A172 (cell line): ENCODE results near the gene SYT15B. TPM values are rescaled to one million over a fixed set of nuclear protein-coding genes. Genes with fewer than 3 reads are reported as not detected.
"Not testable (repeated sequence)": the region's sequence is repeated elsewhere in the genome, so short reads cannot be mapped to it uniquely, and the experiment has no call there.

Source experiments
- DNase-seq: peaks from one replicate; pipeline ENCODE4 v3.0.0-alpha.2; 2015; ENCODE audit warnings: low spot score
- total RNA-seq: library from RNA; depleted of rRNA; stranded (reverse); fragments of >200 nt; shearing (Covaris generic); gene quantifications from 2 replicates; pipeline ENCODE4 v1.2.3, GENCODE V29; 2014; rRNA removed

Gene SYT15B
- total RNA-seq, 1 experiment from 2014 or later = 0.09 TPM

DNA sequence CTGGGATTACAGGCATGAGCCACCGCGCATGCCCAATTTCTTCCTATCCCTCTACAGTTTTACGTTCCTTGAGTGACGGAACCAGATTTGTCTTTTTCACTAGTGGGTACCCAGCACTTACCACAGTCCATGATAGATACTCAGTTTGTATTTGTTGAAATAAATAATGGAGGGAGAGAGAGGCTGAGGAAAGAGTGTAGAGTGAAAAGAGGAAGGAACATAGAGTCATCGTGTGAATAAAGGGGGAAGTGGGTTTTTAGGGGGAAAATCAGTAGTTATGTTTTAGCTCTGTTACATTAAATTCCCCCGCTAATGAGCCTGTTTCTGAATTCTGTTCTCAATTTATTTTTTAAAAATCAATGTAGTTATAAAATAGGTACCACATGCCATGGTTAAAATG, 37.7 kb downstream of the SYT15B start:
- not testable (repeated sequence) for DNase-seq

DNA sequence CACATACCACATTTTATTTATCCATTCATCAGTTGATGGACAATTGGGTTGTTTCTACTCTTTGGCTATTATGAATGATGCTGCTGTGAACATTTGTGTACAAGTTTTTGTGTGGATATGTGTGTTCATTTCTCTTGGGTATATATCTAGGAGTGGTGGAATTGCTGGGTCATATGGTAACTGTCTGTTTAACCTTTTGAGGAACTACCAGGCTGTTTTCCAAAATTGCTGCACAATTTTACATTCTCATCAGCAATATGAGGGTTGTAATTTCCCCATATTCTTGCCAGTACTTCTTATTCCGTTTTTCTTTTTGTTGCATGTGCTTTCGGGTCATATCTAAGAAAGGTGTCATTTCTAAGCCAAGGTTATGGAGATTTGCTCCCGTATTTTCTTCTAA, 38.3 kb downstream of the SYT15B start:
- not testable (repeated sequence) for DNase-seq

DNA sequence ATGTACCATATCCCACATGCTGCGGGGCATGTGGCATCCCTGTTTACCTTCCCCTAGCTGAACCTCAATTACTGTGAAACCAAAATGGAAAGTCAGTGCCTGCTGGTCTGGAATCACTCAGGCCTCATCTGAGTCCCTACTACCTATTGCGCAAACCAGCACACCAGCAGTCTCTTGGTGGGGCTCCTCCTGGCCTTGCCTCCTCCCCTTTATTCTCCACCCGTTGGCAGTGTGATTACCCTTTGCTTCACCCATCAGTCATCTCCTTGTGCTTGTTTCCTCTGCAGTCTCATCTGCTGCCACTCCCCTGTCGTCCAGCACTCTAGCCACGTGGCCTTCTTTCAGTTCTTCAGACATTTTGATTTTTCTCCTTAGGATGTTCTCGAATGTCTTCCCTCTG, 39.3 kb downstream of the SYT15B start:
- DNase-seq = not testable (repeated sequence)

DNA sequence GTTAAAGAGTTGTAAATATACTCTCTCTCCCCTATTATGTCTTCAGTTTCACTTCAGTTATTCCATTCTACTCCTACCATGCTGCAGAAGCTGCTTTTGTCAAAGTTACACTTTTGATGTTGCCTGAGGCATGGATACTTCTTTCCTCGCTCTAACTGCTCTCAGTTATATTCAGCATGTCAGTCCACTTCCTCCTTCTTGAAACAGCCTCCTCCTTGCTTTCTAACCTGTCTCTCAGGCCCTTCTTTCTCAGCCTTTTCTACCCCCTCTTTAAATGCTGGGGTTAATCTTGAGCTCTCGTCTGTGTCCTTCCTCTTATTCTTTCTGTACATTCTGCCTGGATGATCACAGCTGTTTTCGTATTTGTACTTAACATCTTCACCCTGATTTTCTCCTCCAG, 40.0 kb downstream of the SYT15B start:
- DNase-seq = not testable (repeated sequence)

DNA sequence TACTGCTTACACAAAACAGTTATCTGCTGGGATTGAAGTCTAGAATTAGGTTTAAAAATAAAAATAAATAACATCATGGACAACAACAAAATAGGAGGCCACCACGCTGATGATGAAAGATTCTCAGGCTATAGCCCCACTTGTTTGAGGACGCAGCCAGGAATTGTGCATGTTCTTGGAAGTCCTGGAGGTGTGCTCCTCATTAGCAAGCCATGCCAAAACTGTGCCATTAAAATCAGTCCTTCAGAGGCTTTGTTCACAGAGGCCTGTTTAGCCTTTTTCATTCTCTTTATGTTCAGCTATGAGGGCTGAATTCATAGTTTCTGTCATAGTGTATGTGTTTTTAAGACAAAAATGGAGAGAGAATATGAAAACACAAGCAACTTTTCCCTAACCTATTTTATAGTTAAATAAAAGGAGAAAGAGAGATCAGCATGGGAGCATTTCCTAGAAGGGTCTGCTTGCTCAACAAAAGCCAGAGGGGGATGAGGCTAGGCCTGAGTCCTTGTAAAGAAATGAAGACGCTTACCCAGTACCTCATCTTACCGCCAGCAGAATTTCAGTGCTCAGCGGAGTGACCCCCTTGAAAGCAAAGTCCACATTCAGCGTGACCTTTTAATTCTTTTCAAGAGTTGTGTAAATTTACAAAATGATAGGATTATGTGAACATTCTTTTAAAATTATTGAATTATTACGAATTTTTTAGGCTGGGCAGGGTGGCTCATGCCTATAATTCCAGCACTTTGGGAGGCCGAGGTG, 46.2 kb downstream of the SYT15B start:
- not testable (repeated sequence) for DNase-seq

Other genes starting within 250 kb of the SYT15B start
- gene AGAP9, start 240.0 kb downstream of the SYT15B start, total RNA-seq = 4.5 and 4.6 TPM in 2 replicates
- gene NPY4R2, start 155.1 kb upstream of the SYT15B start, total RNA-seq = not detected in 2 replicates
- not detected in 2 replicates for gene FAM25C, start 236.2 kb upstream of the SYT15B start, total RNA-seq